GM21447 (cell line): ENCODE results near the gene DYNLT5.

Source experiments
- ATAC-seq: cut with Tn5 transposase; IDR thresholded peaks from one replicate; pipeline ENCODE4 v1.9.1; 2021; ENCODE audit not compliant: unreplicated experiment

DYNLT5 gene

GRCh38 chr1:66747501-66747900, 4.8 kb upstream of the DYNLT5 start:
- no peak for ATAC-seq

GRCh38 chr1:66750577-66750976, 1.7 kb upstream of the DYNLT5 start:
- ATAC-seq: no peak

GRCh38 chr1:66751160-66751559, 1.1 kb upstream of the DYNLT5 start:
- no peak for ATAC-seq

GRCh38 chr1:66752671-66753371, 562 bp downstream of the DYNLT5 start:
- no peak for ATAC-seq

- no peak for ATAC-seq
These were observed 5.5 kb downstream of the DYNLT5 start for GRCh38 chr1:66757722-66758240.

- peak; percentile 100 for ATAC-seq
These were observed 6.0 kb downstream of the DYNLT5 start for GRCh38 chr1:66758241-66758755.

GRCh38 chr1:66760506-66760905, 8.2 kb downstream of the DYNLT5 start:
- ATAC-seq: no peak

- ATAC-seq: no peak
These were observed 9.0 kb downstream of the DYNLT5 start for GRCh38 chr1:66761221-66761620.

- peak; percentile 75 for ATAC-seq
These were observed 12.8 kb downstream of the DYNLT5 start for GRCh38 chr1:66764994-66765578.

- ATAC-seq: no peak
These were observed 15.4 kb downstream of the DYNLT5 start for GRCh38 chr1:66767626-66768025.

GRCh38 chr1:66768965-66769364, 16.7 kb downstream of the DYNLT5 start:
- no peak for ATAC-seq

GRCh38 chr1:66769512-66770229, 17.4 kb downstream of the DYNLT5 start:
- no peak for ATAC-seq

GRCh38 chr1:66770240-66770639, 18.0 kb downstream of the DYNLT5 start:
- ATAC-seq: no peak

GRCh38 chr1:66770694-66771093, 18.4 kb downstream of the DYNLT5 start:
- no peak for ATAC-seq

GRCh38 chr1:66773227-66773626, 21.0 kb downstream of the DYNLT5 start:
- no peak for ATAC-seq

- no peak for ATAC-seq
These were observed 22.2 kb downstream of the DYNLT5 start for GRCh38 chr1:66774438-66774837.

- ATAC-seq: no peak
These were observed 23.4 kb downstream of the DYNLT5 start for GRCh38 chr1:66775646-66776045.

GRCh38 chr1:66777831-66778230, 25.6 kb downstream of the DYNLT5 start:
- ATAC-seq: no peak

GRCh38 chr1:66778266-66778665, 26.0 kb downstream of the DYNLT5 start:
- ATAC-seq: no peak

- ATAC-seq: no peak
These were observed 26.7 kb downstream of the DYNLT5 start for GRCh38 chr1:66778969-66779368.

- ATAC-seq: no peak
These were observed 27.3 kb downstream of the DYNLT5 start for GRCh38 chr1:66779475-66780078.
